ENCODE data around the gene PGM1. TPM values are rescaled to one million over a fixed set of nuclear protein-coding genes. Genes with fewer than 3 reads are reported as not detected.

Gene PGM1
- total and polyA plus RNA-seq, 2 of the 13 experiments (the other 11 are each of a cell fraction or from before 2014, with no cell fraction given) = 51.6 to 105 TPM

- H3K36me3 ChIP-seq (replicated peaks in 1 of 2; ENCODE audit: control insufficient read depth in 1 of 2, insufficient read depth in 2 of 2, low read length in 2 of 2) = 0 out of 5 replicates have a peak, but pooled peaks cover 0 to 2% of the 10 kb centered on the region in 2 experiments
- H3K27ac ChIP-seq (ENCODE audit: extremely low read length, insufficient read depth, low read length) = no peak overlapping the region
- ChIA-PET POLR2A (no interaction called here), CTCF (ENCODE audit: low intra/inter-chr PET ratio, low total read pairs) (no interaction called here)
- no peaks in the 10 kb centered on the region for H4K20me1 ChIP-seq (ENCODE audit: insufficient read depth, low read length)
- peaks cover 10% of the 10 kb centered on the region; the same call in 1 of the 2 replicates for H3K9me3 ChIP-seq (ENCODE audit: low read length)
- no peaks in the 10 kb centered on the region for H3K79me2 ChIP-seq (ENCODE audit: insufficient read depth, low read length)
- H3K4me2 ChIP-seq (ENCODE audit: low read depth, low read length) = no peak overlapping the region
- H3K9ac ChIP-seq (ENCODE audit: insufficient read depth, low read depth, low read length) = no peak overlapping the region
- H2AFZ ChIP-seq (ENCODE audit: low read length) = no peak overlapping the region
- ATAC-seq = no peak
- FAIRE-seq = no peak
- no TSS peak for BruUV-seq (replicated peaks)
- peaks cover 25% of the 10 kb centered on the region for H3K4me1 ChIP-seq (ENCODE audit: insufficient read depth, low read length)
- 100% methylated on average over 3 of the region's 3 CpGs for WGBS (ENCODE audit: low lambda C conversion rate)
- TF ChIP-seq LBX2 (CRISPR knock-in tag; IDR thresholded peaks at IDR 0.05; ENCODE audit: borderline replicate concordance) (no peak), SMC3 (IDR thresholded peaks at IDR 0.05; ENCODE audit: low read length) (no peak), ZMAT3 (CRISPR knock-in tag; conservative IDR thresholded peaks at IDR 0.05) (no peak), FOXO1 (CRISPR knock-in tag; IDR thresholded peaks at IDR 0.05) (no peak), TBL1XR1 (IDR thresholded peaks at IDR 0.05; ENCODE audit: borderline replicate concordance, low read length, partially characterized antibody) (no peak), ZNF180 (CRISPR knock-in tag; IDR thresholded peaks at IDR 0.05; ENCODE audit: borderline replicate concordance, low read depth) (no peak), ARID2 (CRISPR knock-in tag; IDR thresholded peaks at IDR 0.05; ENCODE audit: borderline replicate concordance) (no peak), AGO2 (optimal IDR thresholded peaks at IDR 0.05; ENCODE audit: low read depth, low read length) (no peak), HMG20B (CRISPR knock-in tag; conservative IDR thresholded peaks at IDR 0.05) (no peak), HNF1A (IDR thresholded peaks at IDR 0.05; ENCODE audit: low read depth) (no peak), HNF1A (CRISPR knock-in tag; IDR thresholded peaks at IDR 0.05; ENCODE audit: borderline replicate concordance) (no peak), GMEB2 (CRISPR knock-in tag; IDR thresholded peaks at IDR 0.05; ENCODE audit: low read depth) (no peak)
- H3K27me3 ChIP-seq (ENCODE audit: control insufficient read depth in 1 of 2, insufficient read depth in 2 of 2, low read length in 2 of 2) = no peaks in the 10 kb centered on the region
- intact Hi-C loops (cut with micrococcal nuclease; ENCODE audit: unreplicated experiment) = no loop called here
- H3K4me3 ChIP-seq (replicated peaks in 1 of 3; ENCODE audit: insufficient read depth in 1 of 3, low read depth in 2 of 3, low read length in 3 of 3) = no peak overlapping the region
- in situ Hi-C loops (cut with HindIII; ENCODE audit: extremely low pct_ligation_motif_present, low pct_unique_long_range_greater_than_20kb) = no loop called here
- DNase-seq (ENCODE audit: low spot score) = no peak
Measured at GRCh38 chr1:63665410-63665809, 72.2 kb downstream of the PGM1 start.

Measured in HepG2 (cell line).